Epithelial cell of prostate (primary cell): ENCODE results near the gene WDR93.
"Not testable (repeated sequence)": the region's sequence is repeated elsewhere in the genome, so short reads cannot be mapped to it uniquely, and the experiment has no call there.

Experiments
- DNase-seq: peaks from one replicate; pipeline ENCODE4 v3.0.0-alpha.2; 2011; ENCODE audit warnings: low read depth, low spot score
- H3K27ac ChIP-seq: fragments of 450-650 bp; 2 replicates; pipeline ENCODE4 v1.5.1; 2017; ENCODE audit warnings: mild to moderate bottlenecking

WDR93 gene

GRCh38 chr15:89765694-89766093 is 75.1 kb downstream of the WDR93 start:
- no peak for DNase-seq
- H3K27ac ChIP-seq = no peak overlapping the region

- no peak overlapping the region for H3K27ac ChIP-seq
- no peak for DNase-seq
These were observed 76.0 kb downstream of the WDR93 start for GRCh38 chr15:89766357-89767311.

- H3K27ac ChIP-seq = no peak overlapping the region
- no peak for DNase-seq
These were observed 76.9 kb downstream of the WDR93 start for GRCh38 chr15:89767411-89767915.

- no peak for DNase-seq
These were observed 77.5 kb downstream of the WDR93 start for GRCh38 chr15:89768071-89768500.

GRCh38 chr15:89769366-89769765 is 78.8 kb downstream of the WDR93 start:
- no peak overlapping the region for H3K27ac ChIP-seq
- no peak for DNase-seq

More at GRCh38 chr15:89768071-89768500, 77.5 kb downstream of the WDR93 start:
- H3K27ac ChIP-seq = no peak overlapping the region

- DNase-seq = no peak
- H3K27ac ChIP-seq = no peak overlapping the region
These were observed 79.4 kb downstream of the WDR93 start for GRCh38 chr15:89770041-89770440.

- H3K27ac ChIP-seq = peak overlapping the region; percentile 13
- no peak for DNase-seq
These were observed 82.4 kb downstream of the WDR93 start for GRCh38 chr15:89772932-89773583.

- H3K27ac ChIP-seq = peak overlapping the region; percentile 61
These were observed 83.9 kb downstream of the WDR93 start for GRCh38 chr15:89774492-89774891.

GRCh38 chr15:89775815-89776214 is 85.2 kb downstream of the WDR93 start:
- no peak overlapping the region for H3K27ac ChIP-seq
- DNase-seq = no peak

More at GRCh38 chr15:89774492-89774891, 83.9 kb downstream of the WDR93 start:
- peak; percentile 77 for DNase-seq

- H3K27ac ChIP-seq = no peak within 1 kb of the TSS
- DNase-seq = no peak
These were observed 85.9 kb downstream of the WDR93 start, which contains the start of gene MESP2 for GRCh38 chr15:89776274-89777072. Gene MESP2 (plus strand): TSS chr15:89776332. CDS start chr15:89776358, 26 bp downstream.

GRCh38 chr15:89777073-89777751 is 86.6 kb downstream of the WDR93 start:
- DNase-seq = no peak
- H3K27ac ChIP-seq = no peak overlapping the region

GRCh38 chr15:89777782-89778380 is 87.3 kb downstream of the WDR93 start:
- no peak for DNase-seq
- no peak overlapping the region for H3K27ac ChIP-seq

GRCh38 chr15:89778861-89779260 is 88.2 kb downstream of the WDR93 start:
- no peak overlapping the region for H3K27ac ChIP-seq
- no peak for DNase-seq

- H3K27ac ChIP-seq = peak overlapping the region; percentile 94
- DNase-seq = no peak
These were observed 90.0 kb downstream of the WDR93 start for GRCh38 chr15:89780601-89781000.

GRCh38 chr15:89781055-89781454 is 90.4 kb downstream of the WDR93 start:
- H3K27ac ChIP-seq = peak overlapping the region; percentile 94
- no peak for DNase-seq

GRCh38 chr15:89781891-89782618 is 91.4 kb downstream of the WDR93 start:
- DNase-seq = peak; percentile 68
- peak overlapping the region; percentile 94 for H3K27ac ChIP-seq

- peak overlapping the region; percentile 94 for H3K27ac ChIP-seq
- not testable (repeated sequence) for DNase-seq
These were observed 92.0 kb downstream of the WDR93 start for GRCh38 chr15:89782619-89782950.

- peak overlapping the region; percentile 94 for H3K27ac ChIP-seq
- no peak for DNase-seq
These were observed 92.7 kb downstream of the WDR93 start for GRCh38 chr15:89783111-89783860.
